ENCODE measurements around the gene UVSSA. TPM values are rescaled to one million over a fixed set of nuclear protein-coding genes. Genes with fewer than 3 reads are reported as not detected.

UVSSA gene
- total and polyA plus RNA-seq, 9 of the 15 experiments (the other 6 are each of a cell fraction or from before 2014, with no cell fraction given): 0.21 to 14.6 (median 3.3) TPM

- TF ChIP-seq, protein P1, sequence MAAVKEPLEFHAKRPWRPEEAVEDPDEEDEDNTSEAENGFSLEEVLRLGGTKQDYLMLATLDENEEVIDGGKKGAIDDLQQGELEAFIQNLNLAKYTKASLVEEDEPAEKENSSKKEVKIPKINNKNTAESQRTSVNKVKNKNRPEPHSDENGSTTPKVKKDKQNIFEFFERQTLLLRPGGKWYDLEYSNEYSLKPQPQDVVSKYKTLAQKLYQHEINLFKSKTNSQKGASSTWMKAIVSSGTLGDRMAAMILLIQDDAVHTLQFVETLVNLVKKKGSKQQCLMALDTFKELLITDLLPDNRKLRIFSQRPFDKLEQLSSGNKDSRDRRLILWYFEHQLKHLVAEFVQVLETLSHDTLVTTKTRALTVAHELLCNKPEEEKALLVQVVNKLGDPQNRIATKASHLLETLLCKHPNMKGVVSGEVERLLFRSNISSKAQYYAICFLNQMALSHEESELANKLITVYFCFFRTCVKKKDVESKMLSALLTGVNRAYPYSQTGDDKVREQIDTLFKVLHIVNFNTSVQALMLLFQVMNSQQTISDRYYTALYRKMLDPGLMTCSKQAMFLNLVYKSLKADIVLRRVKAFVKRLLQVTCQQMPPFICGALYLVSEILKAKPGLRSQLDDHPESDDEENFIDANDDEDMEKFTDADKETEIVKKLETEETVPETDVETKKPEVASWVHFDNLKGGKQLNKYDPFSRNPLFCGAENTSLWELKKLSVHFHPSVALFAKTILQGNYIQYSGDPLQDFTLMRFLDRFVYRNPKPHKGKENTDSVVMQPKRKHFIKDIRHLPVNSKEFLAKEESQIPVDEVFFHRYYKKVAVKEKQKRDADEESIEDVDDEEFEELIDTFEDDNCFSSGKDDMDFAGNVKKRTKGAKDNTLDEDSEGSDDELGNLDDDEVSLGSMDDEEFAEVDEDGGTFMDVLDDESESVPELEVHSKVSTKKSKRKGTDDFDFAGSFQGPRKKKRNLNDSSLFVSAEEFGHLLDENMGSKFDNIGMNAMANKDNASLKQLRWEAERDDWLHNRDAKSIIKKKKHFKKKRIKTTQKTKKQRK (IDR thresholded peaks at IDR 0.05; ENCODE audit: borderline replicate concordance, low read depth, low read length): no peak
- no peak for TF ChIP-seq NFE2 (IDR thresholded peaks at IDR 0.05; ENCODE audit: low read depth)
- no peak for TF ChIP-seq LEF1 (IDR thresholded peaks at IDR 0.05)
- peak; percentile 67; the same call in 1 of the 2 replicates for TF ChIP-seq ZNF41 (CRISPR knock-in tag; conservative IDR thresholded peaks at IDR 0.05)
- peak; percentile 90 for TF ChIP-seq HDAC8 (tag; IDR thresholded peaks at IDR 0.05)
- peak; percentile 100 for TF ChIP-seq NR3C1 (CRISPR knock-in tag; IDR thresholded peaks at IDR 0.05)
- no peak for TF ChIP-seq ZNF133 (CRISPR knock-in tag; IDR thresholded peaks at IDR 0.05)
- no peak for TF ChIP-seq CREB1 (IDR thresholded peaks at IDR 0.05)
- TF ChIP-seq CREB1 (CRISPR knock-in tag; IDR thresholded peaks at IDR 0.05): peak; percentile 93
- no peak for TF ChIP-seq ZNF696 (CRISPR knock-in tag; conservative IDR thresholded peaks at IDR 0.05)
- TF ChIP-seq EZH2 (IDR thresholded peaks at IDR 0.05; ENCODE audit: borderline replicate concordance, low read depth, low read length): no peak
- TF ChIP-seq HDAC2 (IDR thresholded peaks at IDR 0.05): peak; percentile 94
- no peak for TF ChIP-seq SNAPC5 (CRISPR knock-in tag; IDR thresholded peaks at IDR 0.05)
- peak; percentile 88 for TF ChIP-seq ZNF589 (CRISPR knock-in tag; IDR thresholded peaks at IDR 0.05; ENCODE audit: low read depth)
- TF ChIP-seq TRIM25 (IDR thresholded peaks at IDR 0.05; ENCODE audit: borderline replicate concordance): no peak
- no peak for TF ChIP-seq NR4A1 (CRISPR knock-in tag; IDR thresholded peaks at IDR 0.05)
- peak; percentile 89 for TF ChIP-seq NR4A1 (tag; IDR thresholded peaks at IDR 0.05)
- TF ChIP-seq HDAC3 (IDR thresholded peaks at IDR 0.05; ENCODE audit: borderline replicate concordance, partially characterized antibody): no peak
- TF ChIP-seq ZNF668 (CRISPR knock-in tag; IDR thresholded peaks at IDR 0.05): peak; percentile 90
- no peak for TF ChIP-seq ZNF23 (CRISPR knock-in tag; IDR thresholded peaks at IDR 0.05)
- peak; percentile 77 for TF ChIP-seq ZNF175 (CRISPR knock-in tag; IDR thresholded peaks at IDR 0.05; ENCODE audit: low read depth)
- TF ChIP-seq POLR3A (IDR thresholded peaks at IDR 0.05; ENCODE audit: borderline replicate concordance, extremely low read depth, insufficient read depth, insufficient read length): no peak
Observed at GRCh38 chr4:1410491-1411325, 63.7 kb downstream of the UVSSA start (continued).

Data from K562 (cell line).